GM19455 (cell line): Measurements from ENCODE around the gene GALNT7.

Experiments used
- ATAC-seq: cut with Tn5 transposase; IDR thresholded peaks from one replicate; pipeline ENCODE4 v1.9.1; 2021; ENCODE audit not compliant: unreplicated experiment

Gene GALNT7

GRCh38 chr4:173259310-173259709 is 90.7 kb downstream of the GALNT7 start:
- no peak for ATAC-seq

DNA sequence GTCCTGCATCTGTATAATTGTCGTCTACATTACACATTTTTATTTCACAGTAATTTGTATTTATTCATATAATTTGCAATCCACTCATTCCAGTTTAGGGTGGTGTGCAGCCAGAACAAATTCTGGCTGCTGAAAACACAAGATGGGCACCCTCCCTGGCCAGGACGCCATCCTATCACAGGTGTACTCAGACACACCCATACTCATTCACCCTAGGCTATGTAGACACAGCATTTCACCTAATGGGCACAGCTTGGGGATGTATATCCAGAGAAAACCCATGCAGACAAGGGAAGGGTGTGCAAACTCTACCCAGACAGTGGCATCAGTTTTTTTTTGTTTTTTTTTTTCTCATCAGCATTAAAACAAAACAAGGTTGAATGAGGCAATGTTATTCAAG is 92.4 kb downstream of the GALNT7 start:
- ATAC-seq = no peak

DNA sequence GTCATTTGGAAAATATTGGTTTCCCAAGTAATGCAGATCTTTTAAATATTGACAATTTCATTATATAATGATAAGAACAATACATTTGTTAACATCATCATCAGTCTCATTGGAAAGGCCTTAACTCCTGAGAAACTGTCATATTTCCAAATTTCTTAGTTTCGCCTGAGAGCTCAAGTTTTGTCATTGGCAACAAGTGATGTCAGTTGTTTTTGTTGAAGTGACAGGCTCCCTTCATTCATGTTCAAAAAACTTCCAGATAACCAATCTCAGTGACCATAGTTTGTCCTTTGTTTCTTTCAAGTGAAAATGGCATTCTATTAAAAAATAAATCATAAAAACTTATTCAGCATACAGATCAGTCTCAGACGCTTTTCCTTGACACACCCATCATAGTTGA is 93.8 kb downstream of the GALNT7 start:
- ATAC-seq = no peak

- no peak for ATAC-seq
These were observed 95.6 kb downstream of the GALNT7 start for GRCh38 chr4:173264245-173264644.

GRCh38 chr4:173264684-173265185 is 96.1 kb downstream of the GALNT7 start:
- no peak for ATAC-seq

DNA sequence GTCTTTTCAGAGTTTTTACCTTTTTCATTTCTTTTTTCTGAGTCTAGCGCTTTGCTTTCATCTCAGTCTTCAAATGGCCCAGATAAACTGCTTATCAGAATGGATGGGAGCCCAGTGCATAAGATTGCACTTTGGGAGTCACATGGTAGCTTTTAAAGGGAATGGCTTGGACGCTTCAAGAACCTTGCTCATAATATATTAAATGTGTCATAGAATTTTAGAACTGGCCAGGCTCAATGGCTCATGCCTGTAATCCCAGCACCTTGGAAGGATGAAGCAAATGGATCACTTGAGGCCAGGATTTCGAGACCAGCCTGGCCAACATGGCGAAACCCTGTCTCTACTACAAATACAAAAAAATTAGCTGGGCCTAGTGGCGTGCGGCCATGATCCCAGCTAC is 97.1 kb downstream of the GALNT7 start:
- no peak for ATAC-seq

DNA sequence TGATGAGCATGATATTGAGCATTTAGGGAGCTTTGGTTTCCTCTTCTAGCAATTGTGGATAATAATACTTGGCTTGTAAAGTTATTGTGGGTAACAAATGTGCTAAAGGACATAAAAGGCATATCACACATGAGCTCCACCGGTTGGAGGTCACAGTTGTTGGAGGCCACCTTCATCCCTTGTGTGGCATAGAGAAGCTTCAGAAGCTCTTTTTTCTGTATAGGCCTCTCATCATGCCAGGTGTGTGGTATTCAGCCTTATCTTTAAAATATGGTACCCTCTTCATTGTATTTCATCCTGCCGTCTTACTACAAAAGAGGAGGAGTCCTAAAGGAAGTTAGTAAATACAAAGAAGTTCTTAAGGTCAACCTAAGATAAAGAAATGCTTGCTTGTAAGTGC is 99.1 kb downstream of the GALNT7 start:
- ATAC-seq = no peak

- no peak for ATAC-seq
These were observed 100.7 kb downstream of the GALNT7 start for GRCh38 chr4:173269280-173269679.

- no peak for ATAC-seq
These were observed 101.9 kb downstream of the GALNT7 start for GRCh38 chr4:173270312-173271027.

- no peak for ATAC-seq
These were observed 103.7 kb downstream of the GALNT7 start for GRCh38 chr4:173272314-173272713.

DNA sequence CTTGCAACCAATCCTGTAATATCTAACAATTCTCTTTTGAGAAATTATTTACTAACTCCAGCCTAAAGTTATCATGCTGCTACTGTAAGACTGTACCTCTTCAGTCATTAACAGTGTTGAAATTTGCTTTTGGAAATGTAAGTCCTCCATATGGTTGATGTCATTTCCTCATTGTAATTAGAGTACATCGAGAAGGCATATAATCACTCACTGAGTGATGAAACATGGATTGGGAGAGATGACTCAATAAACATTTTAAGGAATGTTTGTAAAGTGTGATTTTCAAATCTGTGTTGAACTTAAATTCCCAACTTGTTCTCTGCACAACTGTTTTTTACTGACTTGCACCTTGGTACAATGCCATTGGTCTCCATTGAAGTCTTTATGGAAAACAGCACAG is 104.4 kb downstream of the GALNT7 start:
- ATAC-seq = no peak

GRCh38 chr4:173273941-173274340 is 105.3 kb downstream of the GALNT7 start:
- ATAC-seq = no peak

DNA sequence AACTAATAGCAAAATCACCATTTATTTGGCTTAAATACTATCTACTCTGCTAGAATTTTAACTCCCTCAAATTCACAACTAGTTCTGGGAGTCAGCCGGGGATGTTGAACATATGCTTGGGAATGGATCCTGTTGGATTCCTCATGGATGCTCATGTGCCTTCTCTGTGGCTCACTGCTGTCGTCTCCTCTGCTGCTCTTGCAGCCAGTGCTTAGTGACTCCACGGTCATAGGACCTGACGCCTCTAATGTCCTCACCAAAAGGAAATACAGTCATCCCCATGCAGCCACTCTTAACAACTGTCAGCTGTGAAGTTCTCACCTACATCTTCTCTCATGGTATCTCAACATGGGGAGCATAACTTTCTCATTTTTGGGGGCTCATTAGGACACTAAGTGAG is 106.1 kb downstream of the GALNT7 start:
- no peak for ATAC-seq

DNA sequence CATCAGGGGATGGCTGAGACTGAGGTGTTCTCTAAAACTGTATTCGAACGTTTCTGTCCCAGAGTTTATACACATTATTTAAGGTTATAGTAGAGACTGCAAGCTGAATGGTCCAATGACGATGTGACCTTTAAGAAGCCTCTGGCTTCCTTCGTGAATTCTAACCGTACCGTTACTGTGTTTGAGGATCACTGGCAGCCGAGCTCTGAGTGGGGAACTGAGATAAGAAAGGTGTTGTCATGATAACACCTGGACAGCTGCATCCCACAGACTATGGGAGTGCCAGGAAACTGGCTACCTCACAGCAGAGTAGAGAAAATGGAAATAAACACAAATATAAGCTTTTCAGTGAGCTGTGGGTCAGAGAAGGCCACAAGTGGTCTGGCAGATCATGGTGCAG is 106.5 kb downstream of the GALNT7 start:
- ATAC-seq = no peak

DNA sequence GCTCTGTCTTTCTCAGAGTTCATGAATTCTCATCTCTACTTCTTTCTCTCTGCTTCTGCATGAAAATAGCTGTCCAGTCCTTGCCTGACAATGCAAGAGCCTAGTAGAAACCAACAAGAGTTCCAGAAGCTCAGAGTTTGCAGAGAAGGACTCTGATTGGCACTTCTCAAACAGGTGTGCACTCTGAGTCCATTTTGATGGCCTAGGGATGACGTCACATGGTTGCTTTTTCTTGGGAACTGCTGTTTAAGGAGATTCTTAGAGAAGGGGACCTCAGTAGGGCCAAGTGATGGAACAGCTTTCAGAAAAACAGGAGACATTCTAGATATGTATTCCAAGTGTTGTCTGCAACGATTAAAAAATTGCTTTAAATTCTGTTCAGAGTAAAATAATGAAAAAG is 108.7 kb downstream of the GALNT7 start:
- no peak for ATAC-seq

DNA sequence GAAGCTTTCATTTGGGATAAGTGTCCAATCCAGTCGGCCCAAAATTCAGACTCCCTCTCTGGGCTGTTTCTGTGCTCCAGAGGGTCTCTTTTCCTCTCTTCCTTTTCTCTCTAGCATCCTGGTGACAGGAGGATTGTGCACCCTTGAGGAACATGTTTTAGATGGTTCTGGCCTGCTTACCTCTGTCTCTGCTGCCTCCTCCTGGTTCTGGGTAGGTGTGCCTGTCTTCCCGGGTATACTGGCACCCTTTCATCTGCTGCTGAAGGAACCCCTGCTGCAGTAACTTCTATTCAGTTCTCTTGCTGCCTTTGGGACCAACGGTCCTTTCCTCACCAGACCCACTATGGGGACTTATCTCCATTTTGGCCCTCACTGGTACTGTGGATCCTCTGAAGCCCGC is 112.4 kb downstream of the GALNT7 start:
- ATAC-seq = no peak

- no peak for ATAC-seq
These were observed 113.0 kb downstream of the GALNT7 start for GRCh38 chr4:173281406-173282255.

DNA sequence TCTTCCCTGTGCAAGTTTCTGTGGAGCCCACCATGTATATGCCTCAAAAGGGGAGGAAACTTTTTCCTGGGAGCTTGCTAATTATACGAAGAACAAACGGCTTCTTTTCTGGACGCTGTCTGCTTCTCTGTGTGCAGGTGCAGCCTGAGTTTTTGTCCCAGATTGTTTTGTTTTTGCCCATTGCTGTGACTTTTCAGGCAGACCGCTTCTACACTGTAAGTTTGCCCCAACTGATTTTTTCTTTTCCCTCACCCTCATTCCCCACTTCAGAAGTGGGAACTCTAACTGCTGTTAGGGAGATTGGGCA is 113.6 kb downstream of the GALNT7 start:
- no peak for ATAC-seq

DNA sequence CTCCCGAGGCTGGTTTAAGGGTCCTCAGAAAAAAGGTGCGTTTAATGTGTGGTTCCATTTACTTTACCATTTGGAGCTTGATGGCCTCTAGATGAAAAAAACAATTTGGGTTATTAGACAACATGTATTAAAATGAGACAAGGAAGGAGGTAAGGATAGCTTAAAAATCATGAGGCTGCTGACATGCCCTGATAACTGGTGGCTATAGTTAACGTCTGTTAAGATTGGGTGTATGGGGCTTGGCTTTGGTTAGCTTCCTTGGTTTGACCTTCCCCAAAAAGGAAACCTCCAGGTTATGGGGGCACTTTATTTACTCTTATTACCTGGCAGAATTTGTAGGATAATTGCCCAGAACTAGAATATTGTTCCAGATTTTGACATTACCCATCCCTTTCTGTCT is 114.0 kb downstream of the GALNT7 start:
- ATAC-seq = no peak

DNA sequence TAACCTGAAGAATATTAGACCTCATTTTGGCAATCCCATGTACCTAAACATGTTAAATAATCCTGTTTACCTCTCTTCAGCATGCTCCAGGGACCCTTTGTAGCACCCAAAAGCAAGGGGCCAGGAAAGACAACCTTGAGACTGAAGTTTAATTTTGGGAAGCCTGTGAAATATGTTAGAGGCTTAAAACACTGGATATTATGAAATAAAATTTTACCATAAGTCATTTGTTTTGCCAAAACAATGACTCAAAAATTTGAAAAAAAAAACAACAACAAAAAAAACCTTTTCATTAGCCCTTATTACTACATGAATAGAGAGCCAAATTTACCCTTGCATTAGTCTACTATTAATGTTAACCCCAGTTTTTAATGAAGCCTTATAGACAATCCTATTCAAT is 115.9 kb downstream of the GALNT7 start:
- ATAC-seq = no peak

GRCh38 chr4:173287486-173287885 is 118.9 kb downstream of the GALNT7 start:
- no peak for ATAC-seq

- peak; percentile 70 for ATAC-seq
These were observed 119.7 kb downstream of the GALNT7 start for GRCh38 chr4:173288296-173288695.
